Measurements from ENCODE around the gene SRL. TPM values are rescaled to one million over a fixed set of nuclear protein-coding genes. Genes with fewer than 3 reads are reported as not detected.
"Not testable (repeated sequence)": the region's sequence is repeated elsewhere in the genome, so short reads cannot be mapped to it uniquely, and the experiment has no call there.

SRL gene
- total RNA-seq, 4 donors from 2014 or later = 1.2 to 3.4 (median 2.4) TPM

DNA sequence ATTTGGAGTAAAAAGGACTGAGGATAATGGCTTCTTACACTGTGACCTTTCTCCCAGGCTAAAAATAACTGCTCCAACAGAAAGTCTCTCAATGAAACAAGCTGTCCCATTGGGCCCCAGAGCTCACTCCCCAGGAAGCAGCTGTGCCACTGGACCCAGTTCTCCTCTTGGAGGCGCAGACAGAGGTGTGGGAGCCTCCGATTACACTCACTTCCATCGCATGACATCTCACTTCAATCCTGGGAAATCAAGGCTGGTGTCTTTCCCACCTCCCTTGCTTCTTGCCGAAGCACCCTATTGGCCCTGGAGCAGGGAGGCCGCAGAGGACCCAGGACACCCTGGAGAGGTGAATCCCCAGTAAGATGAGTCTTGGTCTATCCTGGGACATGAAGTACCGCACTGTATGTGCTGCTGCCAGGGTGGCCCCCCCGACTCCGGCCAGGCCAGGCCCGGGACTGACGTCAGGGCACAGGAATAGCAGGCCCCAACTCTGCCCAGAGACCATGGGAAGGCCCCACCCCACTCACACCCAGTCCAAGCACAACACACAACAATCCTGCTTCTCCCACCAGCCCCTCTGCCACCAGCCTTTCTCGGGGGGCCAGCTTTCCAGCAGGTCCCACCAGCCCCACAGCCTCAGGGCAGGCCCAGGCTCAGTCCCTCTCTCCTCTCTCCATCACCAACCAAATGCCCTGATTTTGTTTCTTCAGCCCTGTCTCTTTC, 29.5 kb downstream of the SRL start:
- Histone ChIP-seq H3K36me3 (no peaks in the 10 kb centered on the region), H3K27ac (peak overlapping the region in 3 of 4 donors; percentile 31 to 58 (median 54)), H3K9me3 (no peaks in the 10 kb centered on the region), H3K4me3 (no peak overlapping the region), H3K27me3 (no peaks in the 10 kb centered on the region), H3K4me1 (peaks cover 0 to 28% (median 6%) of the 10 kb centered on the region in 3 donors)
- TF ChIP-seq POLR2A (IDR thresholded peaks at IDR 0.05) = no peak
- peak; percentile 41 for TF ChIP-seq POLR2AphosphoS5 (IDR thresholded peaks at IDR 0.05)
- TF ChIP-seq, protein P1, sequence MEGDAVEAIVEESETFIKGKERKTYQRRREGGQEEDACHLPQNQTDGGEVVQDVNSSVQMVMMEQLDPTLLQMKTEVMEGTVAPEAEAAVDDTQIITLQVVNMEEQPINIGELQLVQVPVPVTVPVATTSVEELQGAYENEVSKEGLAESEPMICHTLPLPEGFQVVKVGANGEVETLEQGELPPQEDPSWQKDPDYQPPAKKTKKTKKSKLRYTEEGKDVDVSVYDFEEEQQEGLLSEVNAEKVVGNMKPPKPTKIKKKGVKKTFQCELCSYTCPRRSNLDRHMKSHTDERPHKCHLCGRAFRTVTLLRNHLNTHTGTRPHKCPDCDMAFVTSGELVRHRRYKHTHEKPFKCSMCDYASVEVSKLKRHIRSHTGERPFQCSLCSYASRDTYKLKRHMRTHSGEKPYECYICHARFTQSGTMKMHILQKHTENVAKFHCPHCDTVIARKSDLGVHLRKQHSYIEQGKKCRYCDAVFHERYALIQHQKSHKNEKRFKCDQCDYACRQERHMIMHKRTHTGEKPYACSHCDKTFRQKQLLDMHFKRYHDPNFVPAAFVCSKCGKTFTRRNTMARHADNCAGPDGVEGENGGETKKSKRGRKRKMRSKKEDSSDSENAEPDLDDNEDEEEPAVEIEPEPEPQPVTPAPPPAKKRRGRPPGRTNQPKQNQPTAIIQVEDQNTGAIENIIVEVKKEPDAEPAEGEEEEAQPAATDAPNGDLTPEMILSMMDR (IDR thresholded peaks at IDR 0.05) = no peak
- 90 to 100% methylated on average over 1 to 6 of the region's 11 CpGs for WGBS, 2 donors (ENCODE audit: low coverage in 1 of 2)
- ATAC-seq = no peak

DNA sequence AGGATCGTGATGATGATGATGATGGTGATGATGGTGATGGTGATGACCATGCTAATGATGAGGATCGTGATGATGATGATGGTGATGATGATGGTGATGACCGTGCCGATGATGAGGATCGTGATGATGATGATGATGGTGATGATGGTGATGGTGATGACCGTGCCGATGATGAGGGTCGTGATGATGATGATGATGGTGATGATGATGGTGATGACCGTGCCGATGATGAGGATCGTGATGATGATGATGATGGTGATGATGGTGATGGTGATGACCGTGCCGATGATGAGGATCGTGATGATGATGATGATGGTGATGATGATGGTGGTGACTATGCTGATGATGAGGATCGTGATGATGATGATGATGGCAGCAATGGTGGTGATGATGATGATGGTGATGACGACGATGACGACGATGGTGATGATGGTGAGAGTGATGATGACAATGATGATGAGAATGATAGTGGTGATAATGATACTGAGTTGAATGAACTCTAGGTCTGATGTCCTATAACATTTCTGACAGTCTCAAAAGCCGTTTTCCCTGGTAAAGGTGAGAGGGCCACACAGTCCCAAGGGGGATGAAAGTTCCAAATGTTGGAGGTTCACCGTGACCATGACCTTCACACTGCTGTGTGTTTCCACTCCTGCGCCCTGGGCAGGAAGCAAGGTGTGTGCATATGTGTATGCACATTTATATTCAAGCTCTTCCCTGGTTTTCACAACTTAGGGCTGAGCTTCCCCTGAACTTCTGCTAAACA, 30.3 kb downstream of the SRL start:
- Histone ChIP-seq H3K4me1 (peaks cover 0 to 22% (median 6%) of the 10 kb centered on the region in 3 donors), H3K27ac (peak overlapping the region in 3 of 4 donors; percentile 31 to 58 (median 54))
- 90 to 92% methylated on average over 7 to 21 of the region's 22 CpGs for WGBS, 2 donors (ENCODE audit: low coverage in 1 of 2)
- ATAC-seq, H3K36me3 ChIP-seq, H3K9me3 ChIP-seq, H3K27me3 ChIP-seq, H3K4me3 ChIP-seq: not testable (repeated sequence)

DNA sequence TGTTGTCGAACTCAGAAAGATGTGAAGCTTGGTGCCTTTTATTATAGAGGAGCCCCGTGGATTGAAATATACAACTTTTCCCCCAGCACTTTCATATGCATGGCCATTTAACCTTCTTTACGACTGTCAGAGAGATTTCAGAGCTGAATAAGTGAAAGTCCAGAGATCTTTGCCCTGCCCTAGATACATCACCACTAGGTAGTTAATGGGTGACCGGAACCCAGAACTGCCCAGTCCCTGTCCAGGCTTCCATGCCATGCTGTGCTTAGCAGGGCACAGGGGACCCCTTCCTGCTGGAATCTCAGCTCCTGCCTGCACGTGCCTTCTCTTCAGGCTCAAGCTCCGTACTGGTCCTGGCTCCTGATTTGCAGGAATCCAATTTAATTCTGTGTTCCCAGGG, 32.2 kb downstream of the SRL start:
- ATAC-seq = no peak
- H3K27ac ChIP-seq = no peak overlapping the region
- WGBS, 2 donors (ENCODE audit: low coverage in 1 of 2) = 79 to 93% methylated on average over 3 to 4 of the region's 6 CpGs

DNA sequence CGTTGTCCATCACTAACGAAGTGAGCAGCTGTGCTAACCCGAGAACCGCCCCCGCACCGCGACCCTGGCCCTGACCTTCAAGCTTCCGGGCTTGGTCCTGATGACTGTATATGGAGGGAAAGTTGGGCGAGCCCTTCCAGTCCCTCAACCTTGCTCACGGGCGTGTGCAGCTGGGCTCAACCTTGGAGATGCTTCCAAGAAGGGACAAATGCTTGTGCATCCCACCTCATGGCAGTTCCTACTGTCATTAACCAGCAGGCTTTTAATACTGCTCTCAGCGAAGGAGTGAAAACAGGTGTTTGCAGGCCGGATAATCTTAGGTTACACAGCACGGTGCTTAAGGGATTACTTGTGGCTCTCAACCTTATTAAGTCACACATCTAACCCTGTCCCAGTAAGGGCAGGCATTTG, 33.5 kb downstream of the SRL start:
- no peaks in the 10 kb centered on the region for H3K9me3 ChIP-seq
- H3K4me1 ChIP-seq = peaks cover 0 to 11% (median 0%) of the 10 kb centered on the region in 3 donors
- ATAC-seq = no peak
- no peak for TF ChIP-seq POLR2A (IDR thresholded peaks at IDR 0.05)
- TF ChIP-seq, protein P1 (IDR thresholded peaks at IDR 0.05) = no peak
- no peak for TF ChIP-seq EP300 (IDR thresholded peaks at IDR 0.05)
- TF ChIP-seq POLR2AphosphoS5 (IDR thresholded peaks at IDR 0.05) = no peak
- no peak overlapping the region for H3K27ac ChIP-seq
- H3K36me3 ChIP-seq = no peaks in the 10 kb centered on the region
- no peak overlapping the region for H3K4me3 ChIP-seq
- H3K27me3 ChIP-seq = no peaks in the 10 kb centered on the region
- WGBS, 2 donors (ENCODE audit: low coverage in 1 of 2) = 79 to 94% methylated on average over 5 to 8 of the region's 14 CpGs

More for the DNA sequence above, 32.2 kb downstream of the SRL start:
- Histone ChIP-seq H3K4me3 (no peak overlapping the region), H3K9me3 (no peaks in the 10 kb centered on the region), H3K4me1 (peaks cover 0 to 22% (median 6%) of the 10 kb centered on the region in 3 donors), H3K36me3 (no peaks in the 10 kb centered on the region), H3K27me3 (no peaks in the 10 kb centered on the region)
- TF ChIP-seq POLR2A (IDR thresholded peaks at IDR 0.05) (no peak), EP300 (IDR thresholded peaks at IDR 0.05) (no peak), POLR2AphosphoS5 (IDR thresholded peaks at IDR 0.05) (no peak)
- TF ChIP-seq, protein P1 (IDR thresholded peaks at IDR 0.05) = no peak

DNA sequence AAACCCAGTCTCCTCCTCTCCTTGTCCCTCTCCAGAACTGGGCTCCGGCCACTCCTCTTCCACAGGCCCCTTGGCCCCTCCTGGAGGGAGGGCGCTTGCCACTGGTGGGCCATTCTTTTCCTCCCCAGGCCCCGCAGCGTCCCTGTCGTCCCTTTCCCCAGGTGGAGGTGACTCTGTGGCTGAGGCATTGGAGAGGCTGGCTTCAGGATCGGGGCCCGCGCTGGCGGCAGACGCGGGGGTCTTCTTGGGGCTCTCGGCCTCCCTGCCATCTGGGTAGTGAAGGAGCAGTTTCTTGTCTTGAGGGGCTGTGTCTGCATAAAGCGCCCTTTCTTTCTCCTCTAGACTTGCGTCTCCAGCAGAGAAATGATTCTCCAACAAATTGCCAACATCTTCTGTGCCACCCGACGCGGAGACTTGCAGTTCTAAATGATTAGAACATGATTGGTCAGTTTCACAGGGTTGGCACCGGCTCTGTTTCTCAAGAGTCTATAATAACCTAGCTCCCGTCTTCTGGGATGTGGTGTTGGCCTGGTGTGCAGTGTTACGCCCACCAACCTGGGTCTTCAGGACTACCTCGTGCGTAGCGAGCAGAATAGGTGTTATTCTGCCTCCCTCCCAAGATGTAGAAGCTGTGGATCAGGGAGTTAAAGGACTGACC, 34.1 kb downstream of the SRL start:
- ATAC-seq = no peak
- H3K27ac ChIP-seq = no peak overlapping the region
- H3K36me3 ChIP-seq = no peaks in the 10 kb centered on the region
- no peak overlapping the region for H3K4me3 ChIP-seq
- no peaks in the 10 kb centered on the region for H3K27me3 ChIP-seq
- peaks cover 0 to 10% (median 0%) of the 10 kb centered on the region in 3 donors for H3K4me1 ChIP-seq
- no peak for TF ChIP-seq EP300 (IDR thresholded peaks at IDR 0.05)
- no peak for TF ChIP-seq POLR2A (IDR thresholded peaks at IDR 0.05)
- TF ChIP-seq POLR2AphosphoS5 (IDR thresholded peaks at IDR 0.05) = no peak
- TF ChIP-seq, protein P1 (IDR thresholded peaks at IDR 0.05) = no peak
- H3K9me3 ChIP-seq = no peaks in the 10 kb centered on the region
- WGBS, 2 donors (ENCODE audit: low coverage in 1 of 2) = 81 to 93% methylated on average over 3 to 6 of the region's 23 CpGs
